HFFc6 (cell line): Measurements from ENCODE around the gene NAV2. TPM values are rescaled to one million over a fixed set of nuclear protein-coding genes. Genes with fewer than 3 reads are reported as not detected.

Experiments used
- DNase-seq: peaks from one replicate; pipeline ENCODE4 v3.0.0-alpha.2; 2018
- H3K27ac Mint-ChIP-seq: 2 replicates; pipeline ENCODE4 v1.8.0; 2020; ENCODE audit warnings: mild to moderate bottlenecking, mixed read lengths
- H3K27me3 Mint-ChIP-seq: 2 replicates; pipeline ENCODE4 v1.8.0; 2021; ENCODE audit warnings: mild to moderate bottlenecking, moderate library complexity, mixed read lengths; ENCODE audit not compliant: insufficient read depth
- H3K36me3 Mint-ChIP-seq: 2 replicates; pipeline ENCODE4 v1.8.0; 2021; ENCODE audit warnings: low read depth, mixed read lengths
- H3K4me1 Mint-ChIP-seq: 2 replicates; pipeline ENCODE4 v1.8.0; 2020; ENCODE audit warnings: low read depth, mixed read lengths
- H3K4me3 Mint-ChIP-seq: 2 replicates; pipeline ENCODE4 v1.8.0; 2020; ENCODE audit warnings: mild to moderate bottlenecking, moderate library complexity, mixed read lengths
- H3K9me3 Mint-ChIP-seq: 2 replicates; pipeline ENCODE4 v1.8.0; 2020; ENCODE audit warnings: mild to moderate bottlenecking, mixed read lengths
- total RNA-seq, 6 experiments: library from RNA; stranded (reverse); fragmentation: NEBNext Ultra II Directional; extraction: Animal tissue kit (Norgen Biotek cat#: 25700); gene quantifications; 2 replicates in 1 of 6; 3 replicates in 5 of 6; pipeline ENCODE4 v1.2.3, GENCODE V29; 2021
- TF ChIP-seq, protein P1 (sequence below): fragments of 200-600 bp; sonication (generic); IDR thresholded peaks from 2 replicates; pipeline ENCODE4 v1.5.0; 2021; ENCODE audit warnings: antibody characterized with exemption, mild to moderate bottlenecking

Gene NAV2
- total RNA-seq, 6 experiments from 2014 or later: 12.4 to 34.9 (median 31.8) TPM

DNA sequence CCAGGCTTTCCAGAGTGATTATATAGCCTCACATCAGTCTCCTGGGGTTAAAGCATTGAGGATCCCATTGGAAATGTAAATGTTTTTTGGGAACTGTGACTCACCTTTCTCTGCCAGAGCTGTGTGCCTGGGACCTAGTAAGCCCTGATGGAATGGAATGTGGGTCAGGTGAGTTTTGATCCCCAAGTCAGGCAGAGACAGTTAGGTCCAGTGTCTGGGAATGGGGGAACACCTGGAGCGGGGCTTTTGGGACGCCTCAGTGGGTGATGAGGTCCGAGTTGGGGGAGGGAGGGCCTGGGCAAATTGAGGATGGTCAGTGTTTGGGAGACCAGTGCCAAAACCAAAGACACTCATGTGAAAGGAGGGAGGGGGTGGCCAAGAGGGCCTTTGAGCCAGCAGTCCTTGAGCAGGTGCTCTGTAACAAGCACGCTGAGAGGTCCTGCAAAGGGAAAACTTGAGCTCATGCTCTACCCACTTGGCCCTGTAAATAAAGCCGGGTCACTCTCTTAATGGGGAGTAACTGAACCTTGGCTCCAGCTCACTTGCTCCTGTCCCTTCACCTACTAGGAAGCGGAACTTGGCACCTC is 104.7 kb downstream of the NAV2 start:
- Mint-ChIP-seq H3K9me3 (no peaks in the 10 kb centered on the region), H3K27me3 (no peaks in the 10 kb centered on the region), H3K4me3 (no peak overlapping the region), H3K4me1 (peaks cover 39% of the 10 kb centered on the region), H3K36me3 (peaks cover 9% of the 10 kb centered on the region), H3K27ac (no peak overlapping the region)
- TF ChIP-seq, protein P1, sequence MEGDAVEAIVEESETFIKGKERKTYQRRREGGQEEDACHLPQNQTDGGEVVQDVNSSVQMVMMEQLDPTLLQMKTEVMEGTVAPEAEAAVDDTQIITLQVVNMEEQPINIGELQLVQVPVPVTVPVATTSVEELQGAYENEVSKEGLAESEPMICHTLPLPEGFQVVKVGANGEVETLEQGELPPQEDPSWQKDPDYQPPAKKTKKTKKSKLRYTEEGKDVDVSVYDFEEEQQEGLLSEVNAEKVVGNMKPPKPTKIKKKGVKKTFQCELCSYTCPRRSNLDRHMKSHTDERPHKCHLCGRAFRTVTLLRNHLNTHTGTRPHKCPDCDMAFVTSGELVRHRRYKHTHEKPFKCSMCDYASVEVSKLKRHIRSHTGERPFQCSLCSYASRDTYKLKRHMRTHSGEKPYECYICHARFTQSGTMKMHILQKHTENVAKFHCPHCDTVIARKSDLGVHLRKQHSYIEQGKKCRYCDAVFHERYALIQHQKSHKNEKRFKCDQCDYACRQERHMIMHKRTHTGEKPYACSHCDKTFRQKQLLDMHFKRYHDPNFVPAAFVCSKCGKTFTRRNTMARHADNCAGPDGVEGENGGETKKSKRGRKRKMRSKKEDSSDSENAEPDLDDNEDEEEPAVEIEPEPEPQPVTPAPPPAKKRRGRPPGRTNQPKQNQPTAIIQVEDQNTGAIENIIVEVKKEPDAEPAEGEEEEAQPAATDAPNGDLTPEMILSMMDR: no peak
- DNase-seq: no peak

DNA sequence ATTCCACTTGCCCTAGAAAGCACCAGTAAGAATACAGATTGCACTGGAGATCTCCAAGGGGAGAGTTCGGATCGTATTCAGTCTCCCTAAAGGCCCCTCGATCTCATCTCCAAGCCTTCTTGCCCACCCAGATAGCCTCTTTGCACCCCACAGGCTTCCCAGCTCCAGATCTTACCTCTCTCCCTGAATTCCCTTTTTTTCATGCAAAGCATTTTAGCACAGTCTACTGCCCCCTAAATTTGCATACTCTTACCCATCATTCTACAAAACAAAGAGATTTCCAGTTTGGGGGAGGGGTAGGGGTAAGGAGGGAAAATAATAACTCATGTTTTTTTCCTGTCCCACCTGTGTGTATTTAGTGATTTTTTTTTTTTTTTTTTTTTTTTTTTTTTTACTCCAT is 105.2 kb downstream of the NAV2 start:
- no peaks in the 10 kb centered on the region for H3K27me3 Mint-ChIP-seq
- TF ChIP-seq, protein P1: no peak
- H3K27ac Mint-ChIP-seq: no peak overlapping the region

DNA sequence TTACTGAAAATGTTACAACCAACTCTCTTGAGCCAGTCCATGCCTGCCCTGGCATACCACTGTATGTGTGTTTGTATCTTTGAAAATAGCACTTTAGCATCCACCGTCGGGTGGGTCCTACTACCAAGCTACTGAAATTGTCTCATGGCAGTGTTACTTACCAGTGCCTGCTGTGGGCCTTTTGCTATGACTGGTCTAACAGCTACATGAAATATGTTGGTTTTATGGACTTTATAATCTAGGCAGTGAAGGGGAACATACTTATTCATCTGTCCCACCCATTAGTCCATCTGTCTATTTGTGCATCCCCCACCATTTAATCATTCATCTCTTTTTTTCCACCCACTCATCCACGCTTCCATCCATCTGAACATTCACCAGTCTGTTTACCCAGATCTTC is 106.0 kb downstream of the NAV2 start:
- H3K4me1 Mint-ChIP-seq: peaks cover 39% of the 10 kb centered on the region
- H3K36me3 Mint-ChIP-seq: peaks cover 9% of the 10 kb centered on the region; the same call in 1 of the 2 replicates

More for the DNA sequence above, 105.2 kb downstream of the NAV2 start:
- peaks cover 9% of the 10 kb centered on the region for H3K36me3 Mint-ChIP-seq
- no peak overlapping the region for H3K4me3 Mint-ChIP-seq
- H3K9me3 Mint-ChIP-seq: no peaks in the 10 kb centered on the region
- DNase-seq: no peak
- peaks cover 39% of the 10 kb centered on the region for H3K4me1 Mint-ChIP-seq

DNA sequence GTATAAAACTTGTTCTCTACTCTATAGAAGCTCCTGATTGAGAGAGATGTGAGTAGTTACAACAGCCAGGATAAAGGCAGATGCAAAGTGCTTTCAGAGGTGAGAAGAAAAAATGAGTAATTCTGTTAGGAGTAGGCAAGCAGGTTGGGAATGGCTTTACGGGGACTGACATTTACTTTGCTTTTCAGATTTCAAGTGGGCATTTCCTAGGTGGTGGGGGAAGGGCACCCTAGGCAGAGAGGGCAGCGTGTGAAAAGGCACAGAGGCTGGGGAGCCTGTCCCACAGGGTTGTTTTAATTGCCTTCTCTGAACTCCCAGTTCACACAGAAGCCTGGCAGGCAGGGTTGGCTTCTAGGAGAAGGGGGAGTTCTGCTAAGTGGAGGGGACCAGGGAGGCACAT is 106.5 kb downstream of the NAV2 start:
- H3K9me3 Mint-ChIP-seq: no peaks in the 10 kb centered on the region
- H3K4me3 Mint-ChIP-seq: no peak overlapping the region
- H3K27me3 Mint-ChIP-seq: no peaks in the 10 kb centered on the region
- TF ChIP-seq, protein P1: no peak
- H3K36me3 Mint-ChIP-seq: peaks cover 9% of the 10 kb centered on the region; the same call in 1 of the 2 replicates
- DNase-seq: no peak
- peaks cover 39% of the 10 kb centered on the region for H3K4me1 Mint-ChIP-seq
- peak overlapping the region; percentile 7; the same call in 1 of the 2 replicates for H3K27ac Mint-ChIP-seq

More for the DNA sequence above, 106.0 kb downstream of the NAV2 start:
- H3K4me3 Mint-ChIP-seq: no peak overlapping the region
- H3K9me3 Mint-ChIP-seq: no peaks in the 10 kb centered on the region
- TF ChIP-seq, protein P1: no peak
- H3K27me3 Mint-ChIP-seq: no peaks in the 10 kb centered on the region
- H3K27ac Mint-ChIP-seq: peak overlapping the region; percentile 7; the same call in 1 of the 2 replicates
- DNase-seq: no peak

DNA sequence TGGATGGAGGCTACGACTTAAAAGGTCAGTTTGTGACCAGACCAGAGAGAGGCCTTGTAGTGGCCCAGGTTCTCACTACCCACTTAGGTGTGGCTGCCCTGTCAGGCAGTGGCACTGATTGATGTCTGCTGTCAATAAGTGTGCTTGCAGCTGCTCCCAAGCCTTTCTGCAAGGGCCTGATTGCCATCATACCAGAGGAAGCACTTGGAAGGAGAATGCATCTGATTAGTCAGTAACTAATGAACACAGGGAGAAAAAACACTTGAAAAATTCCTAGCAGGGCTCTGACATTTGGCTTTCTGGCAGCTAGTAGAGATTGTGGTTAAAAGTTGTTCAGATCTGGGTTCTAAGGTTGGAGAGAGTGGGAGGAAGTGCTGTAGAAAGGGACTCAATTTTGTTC is 107.5 kb downstream of the NAV2 start:
- Mint-ChIP-seq H3K4me1 (peaks cover 36% of the 10 kb centered on the region), H3K27ac (no peak overlapping the region), H3K36me3 (peaks cover 9% of the 10 kb centered on the region; the same call in 1 of the 2 replicates), H3K4me3 (no peak overlapping the region), H3K9me3 (no peaks in the 10 kb centered on the region), H3K27me3 (no peaks in the 10 kb centered on the region)
- peak; percentile 25 for DNase-seq
- TF ChIP-seq, protein P1: no peak
